ENCODE measurements around the gene SRRM5.

The SRRM5 gene

GRCh38 chr19:43610493-43610892 is 1.4 kb upstream of the SRRM5 start:
- Histone ChIP-seq H3K27me3 (ENCODE audit: control insufficient read depth, low read length) (no peaks in the 10 kb centered on the region), H3F3A (ENCODE audit: control insufficient read depth, insufficient read depth) (no peaks in the 10 kb centered on the region), H3K79me2 (ENCODE audit: control insufficient read depth, low read length) (peaks cover 51% of the 10 kb centered on the region), H3K36me3 (ENCODE audit: control insufficient read depth, low read length) (peaks cover 40% of the 10 kb centered on the region), H3K4me1 (ENCODE audit: control insufficient read depth, low read length) (no peaks in the 10 kb centered on the region), H3K9me2 (replicated peaks; ENCODE audit: control insufficient read depth, low read length) (no peaks in the 10 kb centered on the region), H3K9me3 (ENCODE audit: control insufficient read depth, insufficient read depth, low read length) (no peaks in the 10 kb centered on the region), H3K4me3 (ENCODE audit: low read length) (no peak overlapping the region), H4K20me1 (ENCODE audit: control insufficient read depth, insufficient read depth, low read depth, low read length) (no peaks in the 10 kb centered on the region), H3K4me2 (ENCODE audit: low read length) (no peak overlapping the region), H3K27ac (ENCODE audit: low read depth, low read length) (no peak overlapping the region)
- TF ChIP-seq CTCF (IDR thresholded peaks at IDR 0.05; ENCODE audit: low read depth, low read length, poor library complexity, severe bottlenecking) = no peak
- TF ChIP-seq EZH2phosphoT487 (IDR thresholded peaks at IDR 0.05; ENCODE audit: borderline replicate concordance, low read length) = no peak

GRCh38 chr19:43612374-43612773 is 486 bp downstream of the SRRM5 start:
- Histone ChIP-seq H3K27ac (ENCODE audit: low read depth, low read length) (no peak overlapping the region), H3K9me2 (replicated peaks; ENCODE audit: control insufficient read depth, low read length) (no peaks in the 10 kb centered on the region), H3F3A (ENCODE audit: control insufficient read depth, insufficient read depth) (no peaks in the 10 kb centered on the region), H3K27me3 (ENCODE audit: control insufficient read depth, low read length) (no peaks in the 10 kb centered on the region), H3K4me1 (ENCODE audit: control insufficient read depth, low read length) (no peaks in the 10 kb centered on the region), H3K79me2 (ENCODE audit: control insufficient read depth, low read length) (peaks cover 70% of the 10 kb centered on the region), H3K4me3 (ENCODE audit: low read length) (no peak overlapping the region), H3K9me3 (ENCODE audit: control insufficient read depth, insufficient read depth, low read length) (no peaks in the 10 kb centered on the region), H3K4me2 (ENCODE audit: low read length) (no peak overlapping the region), H4K20me1 (ENCODE audit: control insufficient read depth, insufficient read depth, low read depth, low read length) (no peaks in the 10 kb centered on the region), H3K36me3 (ENCODE audit: control insufficient read depth, low read length) (peaks cover 36% of the 10 kb centered on the region)
- TF ChIP-seq EZH2phosphoT487 (IDR thresholded peaks at IDR 0.05; ENCODE audit: borderline replicate concordance, low read length) (no peak), CTCF (IDR thresholded peaks at IDR 0.05; ENCODE audit: low read depth, low read length, poor library complexity, severe bottlenecking) (no peak)

GRCh38 chr19:43616306-43616705 is 4.4 kb downstream of the SRRM5 start:
- H3K79me2 ChIP-seq (ENCODE audit: control insufficient read depth, low read length) = peaks cover 87% of the 10 kb centered on the region

More at GRCh38 chr19:43616306-43616705, 4.4 kb downstream of the SRRM5 start:
- Histone ChIP-seq H3K9me3 (ENCODE audit: control insufficient read depth, insufficient read depth, low read length) (no peaks in the 10 kb centered on the region), H3K4me2 (ENCODE audit: low read length) (no peak overlapping the region), H4K20me1 (ENCODE audit: control insufficient read depth, insufficient read depth, low read depth, low read length) (no peaks in the 10 kb centered on the region), H3K4me3 (ENCODE audit: low read length) (no peak overlapping the region), H3K27me3 (ENCODE audit: control insufficient read depth, low read length) (no peaks in the 10 kb centered on the region), H3K4me1 (ENCODE audit: control insufficient read depth, low read length) (peaks cover 25% of the 10 kb centered on the region), H3K27ac (ENCODE audit: low read depth, low read length) (no peak overlapping the region), H3F3A (ENCODE audit: control insufficient read depth, insufficient read depth) (no peaks in the 10 kb centered on the region), H3K9me2 (replicated peaks; ENCODE audit: control insufficient read depth, low read length) (no peaks in the 10 kb centered on the region), H3K36me3 (ENCODE audit: control insufficient read depth, low read length) (peaks cover 41% of the 10 kb centered on the region)
- TF ChIP-seq EZH2phosphoT487 (IDR thresholded peaks at IDR 0.05; ENCODE audit: borderline replicate concordance, low read length) (no peak), CTCF (IDR thresholded peaks at IDR 0.05; ENCODE audit: low read depth, low read length, poor library complexity, severe bottlenecking) (no peak)

Data from DOHH2 (cell line).